T47D (cell line): ENCODE measurements around the gene HLA-DQB2.
A peak's percentile ranks its signal among the peaks of the same experiment; 100 is the strongest.
"Not testable (repeated sequence)": the region's sequence is repeated elsewhere in the genome, so short reads cannot be mapped to it uniquely, and the experiment has no call there.

ENCODE experiments used
- DNase-seq, 2 experiments: peaks; one replicate each; pipeline versions ENCODE4 v3.0.0 to v3.0.0-alpha.2; 2011 to 2012; ENCODE audit warnings: low read depth in 1 of 2, low spot score in 1 of 2
- JUND ChIP-seq: IDR thresholded peaks from 2 replicates; pipeline ENCODE4 v1.6.1; 2012; ENCODE audit warnings: low read depth
- in situ Hi-C: cut with HindIII; loops from 2 replicates; pipeline ENCODE4 v1.10.0; 2016; ENCODE audit warnings: low sequenced_read_pairs, low pct_unique_long_range_greater_than_20kb

The HLA-DQB2 gene

DNA sequence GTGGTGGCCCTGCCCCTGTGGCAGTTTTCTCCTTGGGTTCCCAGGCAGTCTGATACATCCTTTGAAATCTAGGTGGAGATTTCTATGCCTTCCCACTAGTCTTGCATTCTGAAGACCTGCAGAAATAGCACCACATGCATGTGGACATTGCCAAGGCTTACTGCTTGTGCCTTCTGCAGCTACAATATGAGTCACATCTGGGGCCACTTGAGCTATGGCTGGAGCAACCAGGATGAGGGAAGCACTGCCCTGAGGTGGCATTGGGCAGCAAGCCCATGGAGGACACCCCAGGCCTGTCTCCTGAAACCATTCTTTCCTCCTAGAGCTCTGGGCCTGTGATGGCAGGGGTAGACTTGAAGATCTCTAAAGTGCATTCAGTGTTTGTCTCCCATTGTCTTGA lies 15.7 kb upstream of the HLA-DQB2 start:
- in situ Hi-C loops = no loop called here
- DNase-seq = no peak
- TF ChIP-seq JUND = no peak

- in situ Hi-C loops = no loop called here
- no peak for TF ChIP-seq JUND
- no peak for DNase-seq
These were observed 11.7 kb upstream of the HLA-DQB2 start for GRCh38 chr6:32775071-32775470.

DNA sequence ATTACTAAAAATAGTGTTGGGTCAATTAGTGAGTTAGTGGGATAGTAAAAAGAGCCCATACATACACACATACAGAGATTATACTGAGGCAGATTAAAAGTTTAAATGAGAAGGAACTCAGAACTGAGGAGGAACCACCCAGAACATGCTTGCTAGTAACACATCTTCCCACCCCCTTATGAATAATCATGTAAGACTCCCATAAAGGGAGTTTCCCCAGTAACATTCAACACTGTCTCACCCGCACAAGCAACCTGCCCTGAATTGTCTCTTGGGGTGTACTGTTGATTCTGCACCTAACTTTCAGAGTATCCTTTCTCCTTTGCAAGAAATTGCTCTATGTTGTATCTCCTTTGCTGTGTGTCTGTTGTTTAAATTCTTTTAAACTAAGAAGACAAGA lies 11.1 kb upstream of the HLA-DQB2 start:
- no peak for DNase-seq
- no peak for TF ChIP-seq JUND
- in situ Hi-C loops = no loop called here

GRCh38 chr6:32772656-32773055 lies 9.3 kb upstream of the HLA-DQB2 start:
- DNase-seq = no peak
- in situ Hi-C loops = no loop called here
- TF ChIP-seq JUND = no peak

DNA sequence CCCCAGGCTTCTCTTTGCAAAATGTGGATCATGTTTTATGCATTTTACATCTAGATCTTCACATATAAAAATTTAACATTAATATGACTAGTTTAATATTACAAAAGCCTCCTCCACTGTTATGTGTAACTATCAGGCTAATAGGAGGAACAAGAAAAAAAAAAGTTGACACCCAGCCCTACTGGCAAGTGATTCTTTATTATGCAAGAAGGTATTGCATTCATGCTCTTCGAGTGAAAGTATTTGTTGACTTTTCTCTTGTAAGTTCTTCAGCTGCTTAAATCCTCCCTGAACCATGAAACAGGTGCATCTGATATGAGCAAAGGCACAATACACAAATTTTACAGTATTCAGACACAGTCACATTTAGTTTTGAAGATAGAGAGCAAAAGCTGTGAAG lies 716 bp upstream of the HLA-DQB2 start:
- no peak for TF ChIP-seq JUND
- DNase-seq = peak in 1 of 2 experiments; percentile 9
- in situ Hi-C loops = no loop called here

DNA sequence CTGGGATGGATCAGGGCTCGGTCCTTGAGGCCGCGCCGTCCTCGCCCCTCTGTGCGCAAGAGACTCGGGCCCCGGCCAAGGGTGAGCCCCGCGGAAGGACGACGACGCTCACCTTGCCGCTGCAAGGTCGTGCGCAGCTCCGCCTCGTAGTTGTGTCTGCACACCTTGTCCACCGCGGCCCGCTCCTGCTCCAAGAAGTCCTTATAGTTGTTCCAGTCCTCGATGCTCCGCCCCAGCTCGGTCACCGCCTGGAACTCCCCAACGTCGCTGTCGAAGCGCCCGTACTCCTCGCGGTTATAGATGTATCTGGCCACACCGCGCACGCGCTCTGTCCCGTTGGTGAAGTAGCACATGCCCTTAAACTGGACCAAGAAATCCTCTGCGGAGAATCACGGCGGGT lies 1.8 kb downstream of the HLA-DQB2 start:
- in situ Hi-C loops = no loop called here
- TF ChIP-seq JUND = no peak
- DNase-seq = no peak

- in situ Hi-C loops = no loop called here
These were observed 2.3 kb downstream of the HLA-DQB2 start for GRCh38 chr6:32761072-32761471.

GRCh38 chr6:32759669-32760068 lies 3.7 kb downstream of the HLA-DQB2 start:
- in situ Hi-C loops = no loop called here
- no peak for DNase-seq
- TF ChIP-seq JUND = no peak

More at GRCh38 chr6:32761072-32761471, 2.3 kb downstream of the HLA-DQB2 start:
- TF ChIP-seq JUND = no peak
- no peak for DNase-seq

- peak in 1 of 2 experiments; percentile 22 for DNase-seq
- TF ChIP-seq JUND = no peak
- in situ Hi-C loops = no loop called here
These were observed 10.8 kb downstream of the HLA-DQB2 start for GRCh38 chr6:32752580-32752979.

- DNase-seq, in situ Hi-C loops: not testable (repeated sequence)
These were observed 17.7 kb downstream of the HLA-DQB2 start for GRCh38 chr6:32745649-32746048.

DNA sequence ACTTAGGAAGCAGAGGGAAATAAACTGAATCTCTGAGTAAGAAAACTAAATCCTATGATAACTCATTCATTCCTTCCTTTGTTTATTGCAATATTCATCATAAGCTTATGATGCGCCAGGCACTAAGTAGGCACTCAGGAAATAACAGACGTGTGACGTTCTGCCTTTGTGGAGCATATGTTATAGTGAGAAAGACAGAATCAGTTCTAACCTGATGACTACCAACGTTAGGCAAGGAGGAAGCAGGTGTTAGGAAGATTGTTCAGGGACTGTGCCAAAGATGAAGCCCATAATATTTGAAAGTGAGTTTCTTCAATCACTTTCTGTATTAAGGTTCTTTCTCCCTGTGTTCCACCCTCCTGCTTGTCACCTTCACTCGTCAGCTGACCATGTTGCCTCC lies 18.6 kb downstream of the HLA-DQB2 start:
- no peak for DNase-seq
- TF ChIP-seq JUND = no peak
- in situ Hi-C loops = no loop called here

DNA sequence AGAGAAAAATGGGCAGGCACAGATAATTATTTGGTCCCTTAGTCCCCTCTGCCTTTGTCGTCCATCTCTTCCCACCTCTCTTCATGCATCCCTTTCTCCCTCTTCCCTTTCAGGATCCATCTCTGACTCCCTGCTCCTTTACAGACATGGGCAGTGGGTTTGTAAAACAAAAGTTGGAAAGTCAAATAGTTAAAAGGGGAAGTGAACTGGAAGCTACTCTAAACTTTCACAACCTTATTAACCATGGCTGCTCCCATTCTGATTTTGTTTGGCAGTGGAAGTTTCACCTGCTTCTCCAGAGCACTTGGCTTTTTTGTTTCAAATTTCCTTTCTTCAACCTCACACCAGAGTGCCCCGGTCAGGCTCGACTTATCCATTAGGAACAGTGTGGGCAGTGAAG lies 21.0 kb downstream of the HLA-DQB2 start:
- DNase-seq = no peak
- in situ Hi-C loops = no loop called here

GRCh38 chr6:32741031-32741960 lies 22.0 kb downstream of the HLA-DQB2 start, which contains the start of gene HLA-DQA2:
TSS of gene HLA-DQA2 (plus strand) at chr6:32741391. CDS start at chr6:32741444, 53 bp downstream.
- no peak for TF ChIP-seq JUND
- in situ Hi-C loops = no loop called here
- DNase-seq = peak; percentile 64 to 67

More for the DNA sequence above, 21.0 kb downstream of the HLA-DQB2 start:
- TF ChIP-seq JUND = no peak
